Kidney capillary endothelial cell (primary cell): Measurements from ENCODE around the gene C19orf67.

Experiments used
- DNase-seq: peaks from one replicate; pipeline ENCODE4 v3.0.0-alpha.2; 2018; ENCODE audit warnings: low spot score

The C19orf67 gene

DNA sequence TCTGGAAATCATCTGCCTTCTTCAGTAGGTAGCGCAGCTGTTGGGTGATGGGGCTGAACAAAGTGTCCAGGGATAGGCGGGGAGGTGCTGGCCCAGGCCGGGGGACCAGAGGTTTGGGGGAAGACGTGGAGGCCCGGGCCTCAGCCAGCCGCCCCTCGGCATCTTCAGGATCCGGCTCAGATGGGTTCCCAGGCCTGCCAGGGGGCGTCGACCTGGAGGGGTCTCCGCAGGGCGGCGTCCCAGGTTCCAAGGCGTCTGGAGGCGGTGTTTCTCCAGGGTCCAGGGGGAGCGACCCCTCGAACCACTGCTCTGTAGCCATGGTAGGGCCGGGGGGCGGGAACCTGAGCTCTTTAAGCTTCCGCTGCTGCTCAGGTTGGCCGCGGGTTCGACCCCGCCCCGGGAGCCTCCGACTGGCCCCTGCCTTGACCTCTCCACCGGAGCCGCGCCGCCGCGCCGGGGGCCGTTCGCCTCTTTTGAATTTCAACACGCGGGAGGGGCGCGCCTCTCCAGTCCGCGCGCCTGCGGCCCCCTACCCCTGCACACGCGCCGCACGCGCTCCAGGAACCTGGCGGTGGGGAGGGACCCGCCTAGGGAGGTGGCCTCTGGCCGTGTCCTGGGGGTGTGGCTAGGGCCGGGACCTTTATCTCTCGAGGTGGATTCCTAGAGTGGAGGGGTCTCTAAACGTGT, at the start of gene C19orf67:
TSS of gene C19orf67 (minus strand) at position 475 of the 687 bp plus-strand sequence. CDS start at position 319, 156 bp downstream.
- DNase-seq, result no peak

DNA sequence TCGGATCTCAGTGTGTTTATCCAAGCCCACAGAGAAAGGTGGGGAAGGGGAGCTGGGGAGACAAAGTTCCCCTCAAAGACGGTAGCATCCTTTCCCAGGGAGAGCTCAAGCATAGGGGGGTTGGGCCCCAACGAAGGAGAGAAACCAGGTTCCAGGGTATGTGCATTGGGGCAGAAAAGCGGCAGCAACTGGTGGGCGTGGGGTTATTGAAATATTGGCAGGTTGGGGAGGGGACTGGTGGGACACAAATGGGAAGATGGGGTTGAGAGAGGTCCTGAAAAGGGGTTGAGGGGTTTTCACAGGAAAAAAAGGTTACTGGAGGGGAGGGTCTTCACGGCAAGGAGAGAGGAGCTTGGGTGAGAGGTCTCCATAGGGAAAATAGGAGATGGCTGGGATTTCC, 49.8 kb upstream of the C19orf67 start:
- DNase-seq, result no peak

DNA sequence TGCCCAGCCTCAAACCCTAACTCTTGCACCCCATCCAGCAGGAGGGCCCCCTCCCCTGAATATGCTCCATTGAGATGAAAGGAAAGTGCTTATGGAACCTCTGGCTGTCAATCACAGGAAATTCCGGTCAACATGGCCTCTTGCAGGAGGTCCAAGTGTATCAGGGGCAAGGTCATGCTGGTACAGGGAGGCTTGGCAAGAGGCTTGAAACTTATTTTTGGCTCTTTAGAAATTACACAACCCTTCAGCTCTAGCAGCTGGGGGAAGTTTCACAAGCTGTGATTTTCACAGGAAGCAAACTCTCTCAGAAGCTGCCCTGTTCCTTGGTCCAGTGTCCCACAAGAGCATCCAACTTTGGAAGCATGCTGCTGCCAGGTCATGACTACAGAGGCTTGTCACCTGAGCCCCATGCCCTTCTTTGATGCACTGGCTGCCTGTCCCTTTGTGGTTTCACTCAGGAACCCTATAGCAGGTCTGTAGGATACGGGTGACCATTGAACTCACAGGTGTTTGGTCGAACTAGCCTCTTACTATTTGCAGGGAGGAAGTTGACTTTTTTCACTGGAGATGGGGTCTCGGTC, 42.4 kb upstream of the C19orf67 start:
- no peak for DNase-seq

DNA sequence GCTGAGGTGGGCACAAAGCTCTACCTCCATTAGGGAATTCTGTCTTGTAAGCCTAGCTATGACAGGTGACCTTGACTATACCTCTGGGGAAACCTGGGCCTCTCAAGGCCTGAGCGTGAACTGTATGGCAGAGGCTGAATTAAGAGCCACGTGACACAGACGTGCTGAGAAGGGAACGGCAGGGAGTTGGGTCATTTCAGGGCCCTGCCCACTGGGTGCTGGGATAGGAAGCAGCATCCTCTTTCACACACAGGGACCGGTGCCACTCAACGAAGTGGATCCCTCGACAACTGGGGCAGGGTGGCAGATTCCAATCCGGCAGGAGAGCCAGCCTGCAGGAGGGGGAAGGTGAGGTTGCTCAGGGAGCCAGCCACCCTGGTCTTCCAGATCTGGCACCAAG, 41.6 kb upstream of the C19orf67 start:
- DNase-seq, result no peak

DNA sequence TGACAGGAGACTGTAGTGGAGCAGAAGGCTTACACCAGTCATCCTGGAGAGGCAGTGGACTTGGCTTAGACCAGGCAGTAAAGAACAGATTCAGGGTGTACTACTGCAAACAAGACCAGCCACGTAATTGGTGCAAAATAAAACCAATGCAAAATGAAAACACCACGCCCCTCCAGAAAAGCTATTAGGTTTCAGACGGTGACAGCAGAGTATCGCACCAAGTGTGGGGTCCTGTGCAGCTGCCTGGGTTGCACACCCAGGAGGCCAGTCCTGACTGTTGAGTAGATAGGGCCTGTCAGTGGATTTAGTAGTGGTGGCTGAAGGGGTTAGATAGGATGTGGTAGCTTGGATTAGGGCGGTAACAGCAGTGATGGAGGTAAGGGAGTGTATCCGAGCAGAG, 37.3 kb upstream of the C19orf67 start:
- DNase-seq, result no peak

DNA sequence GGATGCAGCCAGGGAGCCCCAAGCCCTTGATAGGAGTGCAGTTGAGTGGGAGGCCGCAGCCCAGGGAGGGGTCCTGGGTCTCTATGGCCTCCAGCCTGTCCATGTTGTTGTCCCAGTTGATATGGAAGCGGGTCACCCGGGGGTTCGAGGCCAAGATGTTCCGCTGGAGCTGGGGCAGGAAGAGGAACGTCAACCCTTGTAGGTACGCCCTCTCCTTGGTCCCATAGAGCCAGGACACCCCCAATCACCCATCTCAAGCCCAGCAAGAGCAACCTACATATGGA, 34.9 kb upstream of the C19orf67 start:
- no peak for DNase-seq

DNA sequence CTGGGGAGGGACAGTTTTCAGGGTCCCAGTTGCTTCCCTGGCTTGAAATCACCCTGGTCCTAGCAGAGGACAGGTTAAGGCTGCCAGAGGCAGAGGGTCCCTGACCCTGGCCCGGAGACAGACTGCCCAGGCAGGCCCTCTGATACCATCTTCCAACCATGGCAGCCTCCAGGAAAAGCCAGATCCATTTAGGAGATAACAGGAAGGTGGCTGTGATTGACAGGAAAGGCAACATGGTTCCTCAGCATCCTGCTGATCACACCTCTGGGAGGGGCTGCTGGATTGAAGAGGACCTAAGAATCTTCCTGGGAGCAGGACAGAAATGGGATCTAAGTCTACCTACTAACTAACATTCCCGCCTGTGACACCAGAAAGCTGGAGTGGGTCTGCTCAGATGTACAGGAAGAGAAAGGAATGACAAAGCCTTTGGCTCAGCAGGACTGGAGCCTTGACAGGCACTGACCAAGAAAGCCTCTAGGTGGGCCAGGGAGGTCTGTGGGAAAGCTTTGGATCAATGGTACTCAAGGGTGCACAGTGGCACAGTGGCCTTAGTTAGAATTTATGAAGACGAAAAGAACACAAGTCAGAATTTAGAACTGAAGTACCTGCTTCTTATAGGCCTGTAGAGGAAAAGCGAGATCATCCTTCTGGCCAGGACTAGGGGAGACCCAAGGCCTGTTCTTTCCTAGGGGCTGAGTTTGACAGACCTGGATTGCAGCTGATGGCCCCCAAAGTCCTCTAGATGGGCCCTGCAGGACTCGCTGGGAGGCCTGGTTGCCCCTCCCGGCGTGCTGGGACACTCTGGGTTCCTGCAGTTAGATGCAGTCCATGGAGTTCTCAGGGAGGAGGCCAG, 34.3 kb upstream of the C19orf67 start:
- no peak for DNase-seq

GRCh38 chr19:14119146-14119545, 33.6 kb upstream of the C19orf67 start:
- no peak for DNase-seq

GRCh38 chr19:14118165-14119051, 32.8 kb upstream of the C19orf67 start:
- no peak for DNase-seq

DNA sequence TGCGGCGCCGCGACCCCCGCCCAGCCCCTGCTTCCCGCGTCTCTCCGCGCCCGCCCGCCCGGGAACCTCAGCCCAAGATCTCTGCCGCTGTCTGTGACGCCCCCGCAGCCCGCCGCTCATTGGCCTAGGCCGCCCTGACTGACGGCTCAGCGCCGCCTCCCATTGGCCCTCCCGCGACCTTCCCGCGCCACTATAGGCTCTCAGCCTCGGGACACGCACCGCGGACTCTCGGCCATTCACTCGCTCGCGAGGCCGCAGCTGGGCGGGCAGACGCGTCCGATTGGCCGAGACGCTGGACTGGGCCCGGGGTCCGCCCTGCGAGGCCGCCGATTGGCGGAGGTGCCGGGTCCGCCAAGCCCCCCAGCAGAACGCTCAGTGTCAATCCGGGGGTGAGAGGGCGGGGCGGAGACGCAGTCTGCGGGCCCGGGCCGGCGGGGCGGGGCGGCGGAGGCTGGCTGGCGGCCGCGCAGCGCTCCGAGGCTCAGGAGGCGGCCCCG, 32.1 kb upstream of the C19orf67 start, which contains the start of gene PRKACA:
TSS of gene PRKACA (minus strand) at position 95 of the 497 bp plus-strand sequence. CDS start 215 bp downstream, outside the sequence.
- peak; percentile 96 for DNase-seq

DNA sequence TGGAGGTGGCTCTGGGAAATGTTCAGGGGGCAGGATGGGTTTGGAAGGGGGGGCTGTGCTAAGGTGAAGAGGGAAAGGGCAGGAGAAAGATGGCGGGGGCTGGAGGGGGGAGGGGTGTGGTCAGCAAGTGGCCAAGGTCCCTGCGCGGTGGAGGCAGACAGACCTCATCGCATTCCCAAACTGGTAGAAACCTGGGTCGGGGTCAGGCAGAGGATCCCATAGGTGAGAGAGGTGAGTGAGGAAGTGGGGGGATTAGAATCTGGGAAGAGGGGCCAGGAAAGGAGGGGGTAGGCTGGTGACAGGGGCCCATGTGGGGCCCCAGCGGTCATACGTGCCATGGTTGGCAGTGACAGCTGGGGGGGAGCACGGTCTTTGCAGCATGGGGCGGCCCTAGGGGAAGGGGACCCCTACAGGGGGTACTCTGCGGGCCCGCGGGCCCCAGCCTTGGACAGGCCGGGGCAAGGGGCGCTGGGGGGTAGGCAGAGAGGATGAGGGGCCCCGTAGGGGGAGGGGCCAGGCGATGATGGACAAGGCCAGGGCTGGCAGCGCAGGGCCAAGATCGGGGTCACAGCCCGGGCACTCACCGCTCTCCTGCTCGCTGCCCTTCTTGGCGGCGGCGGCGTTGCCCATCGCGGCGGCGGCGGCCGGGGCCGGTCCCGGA, 31.5 kb upstream of the C19orf67 start:
- DNase-seq, result no peak

DNA sequence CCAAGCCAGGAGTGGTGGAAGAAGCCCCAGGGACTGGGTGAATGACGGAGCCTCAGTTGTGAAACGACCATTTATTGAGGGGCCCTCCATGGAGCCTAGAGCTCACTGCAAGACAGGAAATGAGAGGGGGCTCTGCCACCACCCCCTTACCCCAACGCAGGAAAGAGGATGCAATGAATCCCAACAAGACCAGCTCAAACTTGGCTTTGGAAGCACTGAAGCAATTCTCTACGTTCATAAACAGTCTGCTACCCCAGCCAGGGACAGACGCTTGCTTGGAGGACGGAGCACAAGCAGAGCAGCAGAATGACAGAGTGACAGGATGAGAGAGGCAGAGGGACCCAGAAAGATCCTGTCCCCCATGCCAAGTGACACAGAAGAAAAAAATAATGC, 30.9 kb upstream of the C19orf67 start:
- DNase-seq, result no peak

GRCh38 chr19:14115756-14116155, 30.2 kb upstream of the C19orf67 start:
- DNase-seq, result no peak

- no peak for DNase-seq
These were observed 29.3 kb upstream of the C19orf67 start for GRCh38 chr19:14114854-14115253.

- no peak for DNase-seq
These were observed 28.9 kb upstream of the C19orf67 start for GRCh38 chr19:14114439-14114838.

DNA sequence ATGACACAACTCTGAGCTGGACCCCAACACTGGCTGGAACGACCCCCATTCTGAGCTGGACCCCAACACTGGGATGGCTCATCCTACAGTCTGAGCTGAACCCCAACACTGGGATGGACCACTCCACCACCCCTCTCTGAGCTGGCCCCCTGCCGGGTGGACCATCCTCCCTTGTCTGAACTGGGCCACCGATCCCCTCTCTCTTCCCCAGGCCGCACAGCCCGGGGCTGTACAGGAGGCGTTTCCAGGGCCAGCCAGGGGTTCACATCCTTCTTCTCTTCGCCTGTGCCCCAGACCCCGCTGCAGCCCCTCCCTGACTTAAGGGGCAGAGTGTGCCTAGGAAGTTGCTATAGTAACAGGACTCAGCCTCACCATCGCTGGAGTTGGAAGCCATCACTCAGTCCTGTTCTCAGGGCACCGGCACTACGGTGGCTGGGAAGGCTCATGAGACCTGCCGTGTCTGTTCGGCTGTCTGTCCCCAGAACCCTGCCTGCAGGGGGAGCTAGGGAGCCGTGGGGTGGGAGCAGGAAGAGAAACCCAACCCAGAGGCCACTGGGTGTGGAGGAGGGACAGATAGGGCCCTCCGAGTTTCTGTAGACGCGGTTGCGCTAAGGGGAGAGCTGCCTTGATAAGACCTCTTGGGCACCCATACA, 28.3 kb upstream of the C19orf67 start:
- DNase-seq, result no peak

GRCh38 chr19:14112809-14113385, 27.3 kb upstream of the C19orf67 start:
- no peak for DNase-seq

DNA sequence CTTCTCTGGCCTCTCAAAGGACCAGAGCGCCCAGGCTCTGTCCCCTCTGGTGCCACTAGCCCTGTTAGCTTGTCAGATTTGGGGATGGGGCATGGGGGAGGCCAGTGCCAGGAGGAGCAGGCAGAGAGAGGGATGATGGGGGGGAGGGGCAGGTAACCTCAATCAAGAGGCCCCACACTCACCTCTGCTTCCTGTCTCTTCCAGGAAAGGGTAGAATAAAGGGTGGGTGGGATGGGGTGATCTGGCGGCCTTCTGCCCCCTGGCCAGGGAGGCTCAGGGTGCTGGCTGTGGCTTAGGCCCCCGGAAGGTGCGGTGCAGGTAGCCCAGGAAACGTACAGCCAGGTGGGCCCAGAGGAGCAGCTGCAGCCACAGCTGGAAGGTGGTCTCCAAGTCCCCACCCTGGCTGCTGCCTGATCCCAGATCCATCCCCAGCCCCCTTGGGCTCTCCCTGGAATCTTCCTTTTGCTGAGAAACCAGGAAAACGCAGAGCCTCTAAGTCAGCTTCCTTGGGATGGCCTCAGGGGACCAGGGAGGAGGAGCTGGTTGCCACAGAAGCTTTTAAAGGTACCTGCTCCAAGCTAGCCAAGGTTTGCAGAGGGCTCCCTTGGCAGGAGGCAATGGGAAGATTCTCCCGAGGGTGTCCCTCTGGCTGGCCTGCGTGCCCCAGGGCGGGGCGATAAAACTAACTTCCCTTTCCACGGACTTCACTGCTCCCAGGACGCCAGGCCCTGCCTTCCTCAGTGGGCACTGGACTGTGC, 26.6 kb upstream of the C19orf67 start:
- DNase-seq, result no peak

DNA sequence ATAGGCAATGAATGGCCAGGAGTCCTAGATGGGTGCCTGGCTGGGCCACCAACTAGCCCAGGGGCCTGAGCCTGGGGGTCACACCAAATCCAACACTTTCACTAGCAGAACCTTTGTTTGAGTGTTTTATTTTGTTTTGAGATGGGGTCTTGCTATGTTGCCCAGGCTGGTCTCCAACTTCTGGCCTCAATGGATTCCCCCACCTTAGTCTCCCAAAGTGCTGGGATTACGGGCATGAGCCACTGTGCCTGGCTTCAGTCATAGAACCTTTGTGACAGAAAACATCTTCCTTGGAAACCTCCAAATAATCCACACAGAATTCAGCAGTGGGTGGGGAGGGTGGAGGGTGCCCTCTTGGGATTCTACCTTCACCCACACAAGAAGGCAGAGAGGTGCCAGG, 25.9 kb upstream of the C19orf67 start:
- DNase-seq, result no peak

DNA sequence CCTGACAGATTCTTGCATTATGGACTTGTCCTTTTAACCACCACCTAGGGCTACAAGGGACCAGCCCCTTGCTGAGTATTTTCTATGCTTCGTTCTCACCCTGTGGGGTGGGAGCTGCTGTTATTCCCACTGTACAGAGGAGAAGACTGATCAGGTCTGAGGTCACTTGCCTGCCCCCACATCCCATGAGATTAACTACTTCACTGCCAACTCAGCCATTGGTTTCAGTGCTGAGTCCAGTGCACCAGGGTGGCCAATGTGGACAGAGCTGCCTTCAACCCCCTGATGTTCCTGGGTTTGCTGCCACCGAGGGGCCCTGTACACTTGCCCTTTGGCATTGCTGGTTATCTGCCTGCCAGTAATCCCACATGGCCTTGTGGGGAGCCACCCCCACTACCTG, 25.1 kb upstream of the C19orf67 start:
- no peak for DNase-seq
